ENCODE measurements around the gene ADTRP. TPM values are rescaled to one million over a fixed set of nuclear protein-coding genes. Genes with fewer than 3 reads are reported as not detected.

The ADTRP gene
- total RNA-seq, 1 donor from 2014 or later, result 2.0 TPM

DNA sequence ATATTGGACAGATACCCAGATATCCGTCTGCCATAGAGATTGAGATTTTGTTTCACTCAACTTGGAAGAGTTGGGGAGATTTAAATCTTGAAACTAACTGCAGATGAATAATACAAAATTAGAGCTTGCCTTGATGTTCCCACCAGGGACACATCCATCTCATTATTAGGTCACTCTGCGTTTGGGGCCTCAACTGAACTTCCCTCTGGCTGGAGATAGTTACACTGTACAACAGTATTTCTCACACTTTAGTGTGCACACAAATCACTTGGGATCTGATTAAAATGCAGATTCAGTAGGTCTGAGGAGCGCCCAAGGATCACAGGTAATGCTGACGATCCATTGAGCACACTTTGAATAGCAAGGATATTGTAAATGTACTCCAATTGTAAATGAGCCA is 35.0 kb upstream of the ADTRP start:
- Mint-ChIP-seq H3K27ac (no peak overlapping the region), H3K4me3 (no peak overlapping the region), H3K9me3 (no peaks in the 10 kb centered on the region), H3K36me3 (ENCODE audit: low read depth) (no peaks in the 10 kb centered on the region), H3K27me3 (peaks cover 2% of the 10 kb centered on the region), H3K4me1 (no peaks in the 10 kb centered on the region)
- TF ChIP-seq, protein P1, sequence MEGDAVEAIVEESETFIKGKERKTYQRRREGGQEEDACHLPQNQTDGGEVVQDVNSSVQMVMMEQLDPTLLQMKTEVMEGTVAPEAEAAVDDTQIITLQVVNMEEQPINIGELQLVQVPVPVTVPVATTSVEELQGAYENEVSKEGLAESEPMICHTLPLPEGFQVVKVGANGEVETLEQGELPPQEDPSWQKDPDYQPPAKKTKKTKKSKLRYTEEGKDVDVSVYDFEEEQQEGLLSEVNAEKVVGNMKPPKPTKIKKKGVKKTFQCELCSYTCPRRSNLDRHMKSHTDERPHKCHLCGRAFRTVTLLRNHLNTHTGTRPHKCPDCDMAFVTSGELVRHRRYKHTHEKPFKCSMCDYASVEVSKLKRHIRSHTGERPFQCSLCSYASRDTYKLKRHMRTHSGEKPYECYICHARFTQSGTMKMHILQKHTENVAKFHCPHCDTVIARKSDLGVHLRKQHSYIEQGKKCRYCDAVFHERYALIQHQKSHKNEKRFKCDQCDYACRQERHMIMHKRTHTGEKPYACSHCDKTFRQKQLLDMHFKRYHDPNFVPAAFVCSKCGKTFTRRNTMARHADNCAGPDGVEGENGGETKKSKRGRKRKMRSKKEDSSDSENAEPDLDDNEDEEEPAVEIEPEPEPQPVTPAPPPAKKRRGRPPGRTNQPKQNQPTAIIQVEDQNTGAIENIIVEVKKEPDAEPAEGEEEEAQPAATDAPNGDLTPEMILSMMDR (IDR thresholded peaks at IDR 0.05), result no peak
- DNase-seq, result no peak
- ChIA-PET POLR2A (no interaction called here), CTCF (no interaction called here)
- intact Hi-C loops (cut with micrococcal nuclease), result no loop called here
- ATAC-seq (ENCODE audit: low read depth), result no peak

GRCh38 chr6:11812951-11813350 is 34.3 kb upstream of the ADTRP start:
- TF ChIP-seq, protein P1 (IDR thresholded peaks at IDR 0.05), result no peak

DNA sequence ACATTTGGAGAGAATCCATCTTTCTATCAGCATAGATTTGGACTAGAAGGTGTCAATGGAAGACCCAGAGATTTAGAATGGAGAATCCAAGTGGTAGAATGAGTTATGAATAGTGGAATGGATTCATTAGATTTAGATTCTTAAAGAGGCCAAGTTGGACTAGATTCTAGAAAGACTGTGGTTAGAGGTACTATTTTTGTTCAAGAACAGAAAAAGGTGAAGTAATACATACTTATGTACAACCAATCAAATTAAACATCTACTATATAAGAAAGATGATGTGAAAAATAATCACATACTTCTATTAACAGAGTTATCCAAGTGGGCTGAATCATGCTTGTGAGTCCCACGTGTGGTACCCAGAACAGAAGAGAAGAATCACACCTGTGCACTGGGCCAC is 33.8 kb upstream of the ADTRP start:
- H3K27me3 Mint-ChIP-seq, result peaks cover 6% of the 10 kb centered on the region
- H3K27ac Mint-ChIP-seq, result no peak overlapping the region
- TF ChIP-seq, protein P1 (IDR thresholded peaks at IDR 0.05), result no peak
- DNase-seq (no peak), ATAC-seq (ENCODE audit: low read depth) (no peak)
- ChIA-PET CTCF (no interaction called here), POLR2A (no interaction called here)
- no peaks in the 10 kb centered on the region for H3K9me3 Mint-ChIP-seq
- no peak overlapping the region for H3K4me3 Mint-ChIP-seq
- intact Hi-C loops (cut with micrococcal nuclease), result no loop called here
- no peaks in the 10 kb centered on the region for H3K4me1 Mint-ChIP-seq
- no peaks in the 10 kb centered on the region for H3K36me3 Mint-ChIP-seq (ENCODE audit: low read depth)

More at GRCh38 chr6:11812951-11813350, 34.3 kb upstream of the ADTRP start:
- Mint-ChIP-seq H3K36me3 (ENCODE audit: low read depth) (no peaks in the 10 kb centered on the region), H3K9me3 (no peaks in the 10 kb centered on the region), H3K4me3 (no peak overlapping the region), H3K27me3 (peaks cover 4% of the 10 kb centered on the region), H3K4me1 (no peaks in the 10 kb centered on the region), H3K27ac (no peak overlapping the region)
- intact Hi-C loops (cut with micrococcal nuclease), result no loop called here
- no peak for ATAC-seq (ENCODE audit: low read depth)
- DNase-seq, result no peak
- ChIA-PET CTCF (no interaction called here), POLR2A (no interaction called here)

DNA sequence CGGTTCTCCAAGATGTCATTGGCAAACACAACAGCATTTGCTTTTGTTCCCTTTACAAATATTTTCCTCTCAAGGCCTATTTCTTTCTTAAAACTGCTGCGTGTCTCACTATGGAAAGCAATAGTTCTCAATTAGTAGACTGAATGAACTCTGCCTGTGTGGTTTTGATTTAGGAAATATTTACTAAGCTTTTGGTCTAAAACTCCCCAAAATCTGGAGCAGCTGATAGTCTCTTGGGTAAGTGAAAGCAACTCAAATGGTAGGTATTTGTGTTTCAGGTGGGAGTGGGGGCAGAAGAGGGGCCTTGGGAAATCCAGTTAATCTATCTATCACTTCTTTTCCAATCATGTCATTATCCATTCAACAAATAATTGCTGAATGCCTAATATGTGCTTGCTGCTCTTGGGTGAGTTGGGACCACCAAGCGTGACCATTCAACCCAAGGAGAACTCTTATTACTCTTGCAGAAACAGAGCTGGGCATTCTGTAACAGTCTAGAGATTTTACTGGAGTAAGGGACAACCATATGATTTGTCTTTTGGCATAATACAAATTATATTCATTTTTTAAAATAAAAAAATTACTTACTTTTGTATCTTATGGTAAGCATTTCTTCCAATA is 33.2 kb upstream of the ADTRP start:
- TF ChIP-seq, protein P1 (IDR thresholded peaks at IDR 0.05), result no peak
- POLR2A ChIA-PET, result no interaction called here
- DNase-seq (no peak), ATAC-seq (ENCODE audit: low read depth) (no peak)
- intact Hi-C loops (cut with micrococcal nuclease), result no loop called here
- no peak overlapping the region for H3K4me3 Mint-ChIP-seq
- no peaks in the 10 kb centered on the region for H3K9me3 Mint-ChIP-seq
- H3K4me1 Mint-ChIP-seq, result no peaks in the 10 kb centered on the region
- H3K27ac Mint-ChIP-seq, result no peak overlapping the region
- CTCF ChIA-PET, result no interaction called here
- H3K36me3 Mint-ChIP-seq (ENCODE audit: low read depth), result no peaks in the 10 kb centered on the region
- H3K27me3 Mint-ChIP-seq, result peaks cover 13% of the 10 kb centered on the region

GRCh38 chr6:11810854-11811643 is 32.4 kb upstream of the ADTRP start:
- no peak overlapping the region for H3K27ac Mint-ChIP-seq
- POLR2A ChIA-PET, result interaction anchor here (0.6 kb wide), 1 partner anchor 210 kb away, joined by 5 read pairs; no protein-coding TSS in a partner anchor

More at GRCh38 chr6:11810854-11811643, 32.4 kb upstream of the ADTRP start:
- no peaks in the 10 kb centered on the region for H3K36me3 Mint-ChIP-seq (ENCODE audit: low read depth)
- intact Hi-C loops (cut with micrococcal nuclease), result no loop called here
- no peaks in the 10 kb centered on the region for H3K9me3 Mint-ChIP-seq
- DNase-seq, result no peak
- no peak overlapping the region for H3K4me3 Mint-ChIP-seq
- H3K27me3 Mint-ChIP-seq, result peaks cover 17% of the 10 kb centered on the region
- CTCF ChIA-PET, result interaction anchor here (1.0 kb wide), 1 partner anchor 11 kb away, joined by 4 read pairs; no protein-coding TSS in a partner anchor
- H3K4me1 Mint-ChIP-seq, result no peaks in the 10 kb centered on the region
- no peak for ATAC-seq (ENCODE audit: low read depth)
- TF ChIP-seq, protein P1 (IDR thresholded peaks at IDR 0.05), result no peak
